TTC549 (cell line): ENCODE measurements around the gene KIRREL3.

Experiments
- FAIRE-seq: peaks from 2 replicates; lab custom pipeline; 2012; peaks lifted over from hg19 to GRCh38; lab: Jason Lieb, UNC

Gene KIRREL3

GRCh38 chr11:126464796-126465195 lies 535.8 kb downstream of the KIRREL3 start:
- FAIRE-seq = no peak

- FAIRE-seq = no peak
Measured at GRCh38 chr11:126462422-126462821, 538.1 kb downstream of the KIRREL3 start.

- FAIRE-seq = no peak
Measured at GRCh38 chr11:126461996-126462395, 538.6 kb downstream of the KIRREL3 start.

GRCh38 chr11:126461096-126461440 lies 539.5 kb downstream of the KIRREL3 start:
- FAIRE-seq = no peak

- FAIRE-seq = no peak
Measured at GRCh38 chr11:126460417-126461095, 540.0 kb downstream of the KIRREL3 start.

- FAIRE-seq = no peak
Measured at GRCh38 chr11:126459691-126460281, 540.8 kb downstream of the KIRREL3 start.

- no peak for FAIRE-seq
Measured at GRCh38 chr11:126457817-126458216, 542.8 kb downstream of the KIRREL3 start.

- FAIRE-seq = no peak
Measured at GRCh38 chr11:126456783-126457542, 543.6 kb downstream of the KIRREL3 start.

GRCh38 chr11:126456089-126456488 lies 544.5 kb downstream of the KIRREL3 start:
- no peak for FAIRE-seq

GRCh38 chr11:126452241-126453101 lies 548.1 kb downstream of the KIRREL3 start:
- no peak for FAIRE-seq

- FAIRE-seq = no peak
Measured at GRCh38 chr11:126451211-126451802, 549.3 kb downstream of the KIRREL3 start.

GRCh38 chr11:126450806-126451205 lies 549.8 kb downstream of the KIRREL3 start:
- FAIRE-seq = no peak

- FAIRE-seq = no peak
Measured at GRCh38 chr11:126450198-126450597, 550.4 kb downstream of the KIRREL3 start.

GRCh38 chr11:126446581-126446980 lies 554.0 kb downstream of the KIRREL3 start:
- FAIRE-seq = no peak

GRCh38 chr11:126444072-126444471 lies 556.5 kb downstream of the KIRREL3 start:
- FAIRE-seq = no peak

GRCh38 chr11:126443120-126443519 lies 557.5 kb downstream of the KIRREL3 start:
- no peak for FAIRE-seq

GRCh38 chr11:126440792-126441514 lies 559.6 kb downstream of the KIRREL3 start:
- FAIRE-seq = no peak

GRCh38 chr11:126440276-126440675 lies 560.3 kb downstream of the KIRREL3 start:
- FAIRE-seq = no peak

GRCh38 chr11:126438691-126439090 lies 561.9 kb downstream of the KIRREL3 start:
- no peak for FAIRE-seq

- no peak for FAIRE-seq
Measured at GRCh38 chr11:126438272-126438671, 562.3 kb downstream of the KIRREL3 start.

GRCh38 chr11:126437731-126438130 lies 562.8 kb downstream of the KIRREL3 start:
- FAIRE-seq = no peak
